Glutamatergic neuron (in vitro differentiated cells): ENCODE data around the gene TWIST2. TPM values are rescaled to one million over a fixed set of nuclear protein-coding genes. Genes with fewer than 3 reads are reported as not detected.

Source experiments
- DNase-seq: peaks from one replicate; pipeline ENCODE4 v3.0.0; 2022
- H3K27ac Mint-ChIP-seq: one replicate; pipeline ENCODE4 v1.8.0; 2020; ENCODE audit warnings: mild to moderate bottlenecking, mixed read lengths, inconsistent platforms; ENCODE audit not compliant: unreplicated experiment
- H3K27me3 Mint-ChIP-seq: one replicate; pipeline ENCODE4 v1.8.0; 2020; ENCODE audit warnings: mild to moderate bottlenecking, moderate library complexity, mixed read lengths, inconsistent platforms; ENCODE audit not compliant: unreplicated experiment
- H3K36me3 Mint-ChIP-seq: one replicate; pipeline ENCODE4 v1.8.0; 2020; ENCODE audit warnings: mild to moderate bottlenecking, mixed read lengths, inconsistent platforms; ENCODE audit not compliant: unreplicated experiment
- H3K4me1 Mint-ChIP-seq: one replicate; pipeline ENCODE4 v1.8.0; 2020; ENCODE audit warnings: mild to moderate bottlenecking, low read depth, mixed read lengths, inconsistent platforms; ENCODE audit not compliant: unreplicated experiment
- H3K4me3 Mint-ChIP-seq: one replicate; pipeline ENCODE4 v1.8.0; 2020; ENCODE audit warnings: mild to moderate bottlenecking, mixed read lengths, inconsistent platforms; ENCODE audit not compliant: unreplicated experiment
- H3K9me3 Mint-ChIP-seq: one replicate; pipeline ENCODE4 v1.8.0; 2020; ENCODE audit warnings: mild to moderate bottlenecking, moderate library complexity, mixed read lengths, inconsistent platforms; ENCODE audit not compliant: unreplicated experiment
- total RNA-seq: library from RNA; stranded (reverse); fragmentation: NEBNext Ultra II Directional; extraction: Animal tissue kit (Norgen Biotek cat#: 25700); gene quantifications from one replicate; pipeline ENCODE4 v1.2.1, GENCODE V29; 2021; ENCODE audit not compliant: unreplicated experiment
- TF ChIP-seq, protein P1 (sequence below): fragments of 200-600 bp; sonication (generic); IDR thresholded peaks from one replicate; pipeline ENCODE4 v1.5.0; 2021; ENCODE audit not compliant: partially characterized antibody, unreplicated experiment

Gene TWIST2
- total RNA-seq, 1 donor from 2014 or later: not detected

DNA sequence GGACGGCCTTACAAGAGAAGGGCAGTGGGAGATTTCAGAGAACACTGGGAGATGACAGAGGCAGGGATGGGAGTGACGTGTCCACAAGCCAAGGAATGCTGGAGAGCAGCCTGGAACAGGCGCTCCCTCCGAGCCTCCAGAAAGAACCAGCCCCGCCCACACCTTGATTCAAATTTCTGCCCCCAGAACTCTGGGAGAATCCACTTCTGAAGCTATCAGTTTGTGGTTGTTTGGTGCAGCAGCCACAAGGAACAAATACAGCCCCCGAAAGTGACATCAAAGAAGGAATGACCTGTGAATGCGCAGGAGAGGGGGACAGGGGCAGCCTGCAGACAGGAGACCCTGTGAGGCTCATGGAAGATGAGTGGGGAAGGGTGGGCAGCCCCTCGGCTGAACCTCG lies 67.3 kb downstream of the TWIST2 start:
- Mint-ChIP-seq H3K27ac (no peak overlapping the region), H3K9me3 (peaks cover 6% of the 10 kb centered on the region), H3K4me3 (no peak overlapping the region), H3K27me3 (peaks cover 9% of the 10 kb centered on the region), H3K4me1 (peaks cover under 1% of the 10 kb centered on the region), H3K36me3 (peaks cover 5% of the 10 kb centered on the region)
- TF ChIP-seq, protein P1, sequence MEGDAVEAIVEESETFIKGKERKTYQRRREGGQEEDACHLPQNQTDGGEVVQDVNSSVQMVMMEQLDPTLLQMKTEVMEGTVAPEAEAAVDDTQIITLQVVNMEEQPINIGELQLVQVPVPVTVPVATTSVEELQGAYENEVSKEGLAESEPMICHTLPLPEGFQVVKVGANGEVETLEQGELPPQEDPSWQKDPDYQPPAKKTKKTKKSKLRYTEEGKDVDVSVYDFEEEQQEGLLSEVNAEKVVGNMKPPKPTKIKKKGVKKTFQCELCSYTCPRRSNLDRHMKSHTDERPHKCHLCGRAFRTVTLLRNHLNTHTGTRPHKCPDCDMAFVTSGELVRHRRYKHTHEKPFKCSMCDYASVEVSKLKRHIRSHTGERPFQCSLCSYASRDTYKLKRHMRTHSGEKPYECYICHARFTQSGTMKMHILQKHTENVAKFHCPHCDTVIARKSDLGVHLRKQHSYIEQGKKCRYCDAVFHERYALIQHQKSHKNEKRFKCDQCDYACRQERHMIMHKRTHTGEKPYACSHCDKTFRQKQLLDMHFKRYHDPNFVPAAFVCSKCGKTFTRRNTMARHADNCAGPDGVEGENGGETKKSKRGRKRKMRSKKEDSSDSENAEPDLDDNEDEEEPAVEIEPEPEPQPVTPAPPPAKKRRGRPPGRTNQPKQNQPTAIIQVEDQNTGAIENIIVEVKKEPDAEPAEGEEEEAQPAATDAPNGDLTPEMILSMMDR: no peak
- DNase-seq: no peak

DNA sequence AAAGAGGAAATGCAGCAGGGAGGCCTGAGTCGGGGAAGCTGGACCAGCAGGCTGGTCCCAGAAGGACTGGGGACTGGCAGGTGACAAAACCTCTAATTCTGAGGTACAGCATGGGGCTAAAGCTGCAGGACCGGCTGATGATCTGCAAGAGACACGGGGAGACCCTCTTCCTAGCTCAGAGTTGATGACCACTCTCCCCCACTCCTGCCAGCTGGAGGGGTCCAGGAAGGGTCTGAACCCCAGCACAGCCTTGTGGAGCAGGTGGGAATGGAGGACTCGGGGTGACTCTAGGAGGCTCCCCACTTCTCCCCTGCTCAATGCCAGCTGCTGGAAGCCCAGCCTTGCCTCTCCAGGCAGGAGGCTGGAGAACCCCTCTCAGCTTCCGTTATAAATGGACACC lies 67.7 kb downstream of the TWIST2 start:
- Mint-ChIP-seq H3K9me3 (peaks cover 9% of the 10 kb centered on the region), H3K4me3 (no peak overlapping the region), H3K27me3 (peaks cover 10% of the 10 kb centered on the region), H3K36me3 (peaks cover 5% of the 10 kb centered on the region), H3K27ac (no peak overlapping the region), H3K4me1 (peaks cover 4% of the 10 kb centered on the region)
- no peak for DNase-seq
- TF ChIP-seq, protein P1: no peak

DNA sequence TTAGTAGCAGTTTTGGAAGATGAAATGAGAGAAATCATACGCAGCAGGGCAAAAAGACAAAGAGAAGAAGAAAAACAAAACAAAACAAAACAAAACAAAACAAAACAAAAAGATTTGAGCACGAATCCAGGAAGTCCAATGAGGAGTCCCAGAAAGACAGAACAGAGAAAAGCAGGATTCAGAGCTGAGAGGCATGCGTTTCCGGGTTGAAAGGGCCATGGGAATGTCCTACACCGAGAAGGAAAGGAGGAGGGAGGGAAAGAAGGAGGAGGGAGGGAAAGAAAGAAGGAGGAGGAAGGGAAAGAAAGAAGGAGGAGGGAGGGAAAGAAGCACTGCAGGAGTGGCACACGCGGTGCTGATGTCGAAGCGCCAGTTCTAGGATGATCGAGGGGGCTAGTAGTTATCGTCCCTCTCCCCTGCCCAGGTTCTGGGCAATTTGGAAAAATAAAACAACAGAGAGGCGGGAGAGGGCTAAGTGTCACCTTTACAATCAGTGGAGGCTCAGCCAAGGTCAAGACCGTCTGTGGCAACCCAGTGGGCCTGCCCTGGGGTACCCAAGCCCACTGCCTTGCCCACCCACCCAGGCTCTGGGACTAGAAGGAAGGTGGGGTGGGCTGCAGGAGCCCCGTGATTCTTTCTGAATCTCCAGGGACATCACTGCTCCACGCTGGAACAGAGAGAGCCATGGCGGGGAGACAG lies 68.4 kb downstream of the TWIST2 start:
- peaks cover 5% of the 10 kb centered on the region for H3K36me3 Mint-ChIP-seq

DNA sequence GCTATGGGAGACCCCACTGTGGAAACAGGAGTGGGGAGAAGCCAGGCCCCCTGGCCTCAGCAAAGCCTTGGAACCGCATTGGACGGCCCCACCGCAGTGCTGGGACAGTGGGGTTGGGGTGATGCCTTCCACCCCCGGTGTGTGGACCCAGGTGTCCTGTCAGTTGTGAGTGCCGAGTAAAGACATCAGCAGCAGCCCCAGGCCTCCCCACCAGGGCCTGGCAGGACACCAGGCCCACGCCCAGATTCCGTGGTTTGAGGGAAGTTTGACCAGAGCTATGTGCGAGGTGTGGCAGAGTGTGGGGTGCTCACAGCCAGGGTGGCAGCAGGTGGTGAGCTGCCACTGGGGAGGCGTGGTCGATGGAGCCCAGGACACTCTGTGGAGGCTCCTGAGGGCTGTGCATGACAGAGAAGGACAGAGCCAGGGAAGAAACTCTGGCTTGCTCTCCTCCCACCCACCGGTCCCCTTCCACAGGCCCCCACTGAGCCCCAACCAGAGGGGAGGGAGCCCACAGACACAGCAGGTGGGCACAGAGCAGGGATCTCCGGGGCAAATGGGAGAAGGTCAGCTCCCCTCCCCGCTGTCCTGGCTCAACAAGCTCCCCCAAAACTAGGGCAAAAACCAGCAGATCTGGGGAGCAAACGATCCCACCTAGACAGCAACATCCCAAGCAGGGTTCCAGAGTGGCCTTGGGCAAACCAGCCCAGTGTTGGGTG lies 69.1 kb downstream of the TWIST2 start:
- Mint-ChIP-seq H3K36me3 (peaks cover 5% of the 10 kb centered on the region), H3K4me1 (peaks cover 6% of the 10 kb centered on the region), H3K27ac (no peak overlapping the region), H3K4me3 (no peak overlapping the region), H3K27me3 (peaks cover 12% of the 10 kb centered on the region), H3K9me3 (peaks cover 11% of the 10 kb centered on the region)
- no peak for DNase-seq
- TF ChIP-seq, protein P1: no peak

More for the DNA sequence above, 68.4 kb downstream of the TWIST2 start:
- no peak for DNase-seq
- Mint-ChIP-seq H3K27ac (no peak overlapping the region), H3K4me1 (peaks cover 6% of the 10 kb centered on the region), H3K27me3 (peaks cover 12% of the 10 kb centered on the region), H3K9me3 (peaks cover 12% of the 10 kb centered on the region), H3K4me3 (no peak overlapping the region)
- TF ChIP-seq, protein P1: no peak

DNA sequence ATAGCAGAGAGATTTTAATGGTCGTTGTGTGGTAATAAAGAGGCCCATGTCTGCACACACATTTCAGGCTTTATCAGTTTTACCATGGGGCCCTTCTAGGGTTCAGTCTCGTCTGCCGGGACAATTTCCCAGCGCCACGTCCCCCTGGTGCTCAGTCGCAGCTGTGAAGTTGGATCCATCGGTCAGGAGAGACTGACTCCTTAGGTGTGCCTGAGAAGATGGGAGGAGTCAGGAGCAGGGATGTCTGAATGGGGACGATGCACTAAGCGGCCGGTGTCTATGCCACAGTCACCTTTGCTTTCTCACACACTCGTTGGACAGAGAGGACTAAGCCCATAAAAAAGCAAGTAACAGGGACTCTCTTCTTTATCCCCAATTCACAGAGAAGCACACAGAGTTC lies 71.4 kb downstream of the TWIST2 start:
- Mint-ChIP-seq H3K9me3 (peaks cover 11% of the 10 kb centered on the region), H3K36me3 (peaks cover 5% of the 10 kb centered on the region), H3K27me3 (peaks cover 15% of the 10 kb centered on the region), H3K27ac (no peak overlapping the region), H3K4me3 (no peak overlapping the region), H3K4me1 (peaks cover 6% of the 10 kb centered on the region)
- DNase-seq: no peak
- TF ChIP-seq, protein P1: no peak
